22Rv1 (cell line): ENCODE measurements around the gene POLR3A.
"Not testable (repeated sequence)": the region's sequence is repeated elsewhere in the genome, so short reads cannot be mapped to it uniquely, and the experiment has no call there.

Experiments used
- H3K27ac ChIP-seq: fragments of 450-650 bp; 2 replicates; pipeline ENCODE4 v1.5.1; 2017
- ZFX ChIP-seq: fragments of 450-650 bp; IDR thresholded peaks from 2 replicates; pipeline ENCODE4 v1.6.1; 2017; ENCODE audit warnings: antibody characterized with exemption, borderline replicate concordance
- TF ChIP-seq, protein P1 (sequence below): fragments of 450-650 bp; IDR thresholded peaks from 2 replicates; pipeline ENCODE4 v1.5.1; 2017; ENCODE audit warnings: mild to moderate bottlenecking

POLR3A gene

GRCh38 chr10:78069151-78069550 is 39.8 kb upstream of the POLR3A start:
- no peak overlapping the region for H3K27ac ChIP-seq
- TF ChIP-seq ZFX, result no peak
- TF ChIP-seq, protein P1, sequence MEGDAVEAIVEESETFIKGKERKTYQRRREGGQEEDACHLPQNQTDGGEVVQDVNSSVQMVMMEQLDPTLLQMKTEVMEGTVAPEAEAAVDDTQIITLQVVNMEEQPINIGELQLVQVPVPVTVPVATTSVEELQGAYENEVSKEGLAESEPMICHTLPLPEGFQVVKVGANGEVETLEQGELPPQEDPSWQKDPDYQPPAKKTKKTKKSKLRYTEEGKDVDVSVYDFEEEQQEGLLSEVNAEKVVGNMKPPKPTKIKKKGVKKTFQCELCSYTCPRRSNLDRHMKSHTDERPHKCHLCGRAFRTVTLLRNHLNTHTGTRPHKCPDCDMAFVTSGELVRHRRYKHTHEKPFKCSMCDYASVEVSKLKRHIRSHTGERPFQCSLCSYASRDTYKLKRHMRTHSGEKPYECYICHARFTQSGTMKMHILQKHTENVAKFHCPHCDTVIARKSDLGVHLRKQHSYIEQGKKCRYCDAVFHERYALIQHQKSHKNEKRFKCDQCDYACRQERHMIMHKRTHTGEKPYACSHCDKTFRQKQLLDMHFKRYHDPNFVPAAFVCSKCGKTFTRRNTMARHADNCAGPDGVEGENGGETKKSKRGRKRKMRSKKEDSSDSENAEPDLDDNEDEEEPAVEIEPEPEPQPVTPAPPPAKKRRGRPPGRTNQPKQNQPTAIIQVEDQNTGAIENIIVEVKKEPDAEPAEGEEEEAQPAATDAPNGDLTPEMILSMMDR, result no peak

DNA sequence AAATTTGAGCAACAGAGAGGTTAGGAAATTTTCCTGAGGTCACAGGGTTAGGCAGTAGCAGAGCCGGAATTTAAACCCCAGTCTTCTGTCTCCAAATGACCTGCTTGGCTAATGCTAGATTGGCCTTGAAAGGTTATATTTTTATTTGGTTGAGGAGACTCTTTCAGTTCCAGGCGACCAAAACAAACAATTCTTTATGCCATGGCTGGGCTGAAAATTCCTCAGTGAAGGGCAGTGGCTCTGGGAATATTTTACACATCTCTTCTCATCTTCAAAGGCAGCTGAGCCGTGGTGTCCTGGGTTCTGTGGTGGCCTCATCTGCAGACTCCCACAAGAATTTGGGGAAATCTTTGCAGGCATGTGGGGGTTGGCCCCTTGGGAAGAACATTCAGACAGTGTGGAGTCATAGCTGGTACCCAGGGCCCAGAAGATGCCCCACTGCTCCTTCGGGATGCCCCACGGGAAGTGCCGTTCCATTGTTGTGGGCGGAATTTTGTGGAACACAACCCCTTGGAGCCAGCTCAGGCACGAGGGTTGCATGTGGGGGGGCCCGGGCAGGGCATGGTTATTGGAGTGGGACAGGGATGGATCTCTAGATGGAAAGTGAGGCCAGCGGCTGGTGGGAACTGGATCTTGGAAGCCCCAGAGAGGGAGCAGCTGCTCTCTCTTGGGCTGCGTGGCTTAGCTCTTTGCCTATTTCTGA is 37.6 kb upstream of the POLR3A start:
- TF ChIP-seq, protein P1, result no peak
- no peak for TF ChIP-seq ZFX
- H3K27ac ChIP-seq, result no peak overlapping the region

GRCh38 chr10:78066012-78066411 is 36.7 kb upstream of the POLR3A start:
- no peak overlapping the region for H3K27ac ChIP-seq
- no peak for TF ChIP-seq ZFX
- TF ChIP-seq, protein P1, result no peak

GRCh38 chr10:78065611-78066010 is 36.3 kb upstream of the POLR3A start:
- H3K27ac ChIP-seq, result no peak overlapping the region

GRCh38 chr10:78064919-78065318 is 35.6 kb upstream of the POLR3A start:
- not testable (repeated sequence) for H3K27ac ChIP-seq

More at GRCh38 chr10:78065611-78066010, 36.3 kb upstream of the POLR3A start:
- TF ChIP-seq, protein P1, result no peak
- no peak for TF ChIP-seq ZFX

- H3K27ac ChIP-seq, result no peak overlapping the region
- no peak for TF ChIP-seq ZFX
- TF ChIP-seq, protein P1, result no peak
Measured at GRCh38 chr10:78063236-78063635, 33.9 kb upstream of the POLR3A start.

DNA sequence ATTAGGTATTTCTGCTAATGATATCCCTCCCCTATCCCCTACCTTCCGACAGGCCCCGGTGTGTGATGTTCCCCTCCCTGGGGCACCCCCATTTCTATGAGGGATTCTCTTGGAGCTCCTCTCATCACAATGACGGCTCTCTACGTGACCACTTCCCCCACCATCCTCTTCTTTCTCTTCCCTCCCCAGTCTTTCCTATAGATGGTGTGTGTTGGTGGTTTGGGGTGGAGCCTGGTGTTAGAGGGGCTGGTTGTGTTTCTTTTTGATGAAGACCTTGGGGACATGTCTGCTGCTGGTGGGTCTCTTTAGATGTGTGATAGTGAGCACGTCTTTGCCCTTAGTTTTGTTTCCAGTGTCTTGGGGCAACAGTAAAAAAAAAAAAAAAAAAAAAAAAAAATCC is 33.0 kb upstream of the POLR3A start:
- no peak for TF ChIP-seq ZFX
- TF ChIP-seq, protein P1, result no peak

More for the DNA sequence above, 33.0 kb upstream of the POLR3A start:
- H3K27ac ChIP-seq, result no peak overlapping the region
